Choroid plexus epithelial cell (primary cell): ENCODE measurements around the gene ASAP2.

Experiments used
- DNase-seq: peaks from one replicate; pipeline ENCODE4 v3.0.0-alpha.2; 2010; ENCODE audit warnings: low read depth
- H3K4me3 ChIP-seq: 2 replicates; pipeline ENCODE4 v1.5.1; 2011; ENCODE audit warnings: low read depth, mild to moderate bottlenecking, control low read depth, low read length, moderate library complexity
- CTCF ChIP-seq: conservative IDR thresholded peaks from 2 replicates; pipeline ENCODE4 v1.5.1; 2011; ENCODE audit warnings: low read depth, mild to moderate bottlenecking, control low read depth, inconsistent platforms, low read length, moderate library complexity

Gene ASAP2

GRCh38 chr2:9422321-9423099 is 215.9 kb downstream of the ASAP2 start:
- no peak for TF ChIP-seq CTCF
- no peak for DNase-seq
- peak overlapping the region; percentile 77 for H3K4me3 ChIP-seq

- TF ChIP-seq CTCF = no peak
- peak; percentile 98 for DNase-seq
- H3K4me3 ChIP-seq = peak within 1 kb of the TSS; percentile 77
Observed at GRCh38 chr2:9423100-9423921, 216.7 kb downstream of the ASAP2 start, which contains the start of the genes CPSF3 and ITGB1BP1. Gene CPSF3 (plus strand): TSS chr2:9423654. CDS start chr2:9423774, 120 bp downstream. Gene ITGB1BP1 (minus strand): TSS chr2:9423528. CDS start chr2:9418697, 4,831 bp downstream.

- DNase-seq = peak; percentile 57
- H3K4me3 ChIP-seq = peak overlapping the region; percentile 77
- TF ChIP-seq CTCF = no peak
Observed at GRCh38 chr2:9423922-9424272, 217.3 kb downstream of the ASAP2 start.

- peak overlapping the region; percentile 77 for H3K4me3 ChIP-seq
- no peak for DNase-seq
- TF ChIP-seq CTCF = no peak
Observed at GRCh38 chr2:9424447-9425164, 218.0 kb downstream of the ASAP2 start.

- no peak for DNase-seq
- H3K4me3 ChIP-seq = no peak overlapping the region
- TF ChIP-seq CTCF = no peak
Observed at GRCh38 chr2:9428965-9429577, 222.5 kb downstream of the ASAP2 start.
